GM12878 (cell line): ENCODE results near the gene SNRNP200. TPM values are rescaled to one million over a fixed set of nuclear protein-coding genes. Genes with fewer than 3 reads are reported as not detected.

Experiments
- BCL3 ChIP-seq: IDR thresholded peaks from 2 replicates; pipeline ENCODE4 v1.6.1; 2011; ENCODE audit warnings: borderline replicate concordance, low read depth, mild to moderate bottlenecking, moderate library complexity, low read length; ENCODE audit not compliant: insufficient read depth, poor library complexity, severe bottlenecking
- CEBPZ ChIP-seq: fragments of 150-350 bp; IDR thresholded peaks from 2 replicates; pipeline ENCODE4 v1.6.1; 2016; ENCODE audit warnings: low read depth, low read length
- CREM ChIP-seq: IDR thresholded peaks from 2 replicates; pipeline ENCODE4 v1.6.1; 2014; ENCODE audit warnings: antibody characterized with exemption, low read depth
- HDGF ChIP-seq: fragments of 450-650 bp; IDR thresholded peaks from 2 replicates; pipeline ENCODE4 v1.6.1; 2016; ENCODE audit warnings: antibody characterized with exemption
- HSF1 ChIP-seq: fragments of 150-350 bp; IDR thresholded peaks from 2 replicates; pipeline ENCODE4 v1.6.1; 2014; ENCODE audit warnings: mild to moderate bottlenecking, low read depth, low read length
- KLF5 ChIP-seq: fragments of 450-650 bp; IDR thresholded peaks from 2 replicates; pipeline ENCODE4 v1.6.1; 2014; ENCODE audit warnings: mild to moderate bottlenecking; ENCODE audit not compliant: partially characterized antibody
- LARP7 ChIP-seq: fragments of 450-650 bp; IDR thresholded peaks from 2 replicates; pipeline ENCODE4 v1.6.1; 2017; ENCODE audit warnings: mild to moderate bottlenecking
- MEF2B ChIP-seq: fragments of 450-650 bp; IDR thresholded peaks from 2 replicates; pipeline ENCODE4 v1.6.1; 2018; ENCODE audit warnings: mild to moderate bottlenecking, moderate library complexity; ENCODE audit not compliant: partially characterized antibody, poor library complexity, severe bottlenecking
- NBN ChIP-seq: fragments of 450-650 bp; IDR thresholded peaks from 2 replicates; pipeline ENCODE4 v1.6.1; 2016
- NR2C1 ChIP-seq: fragments of 450-650 bp; IDR thresholded peaks from 2 replicates; pipeline ENCODE4 v1.6.1; 2017; ENCODE audit warnings: antibody characterized with exemption, mild to moderate bottlenecking, moderate library complexity
- PKNOX1 ChIP-seq: fragments of 450-650 bp; IDR thresholded peaks from 2 replicates; pipeline ENCODE4 v1.6.1; 2016; ENCODE audit warnings: mild to moderate bottlenecking
- RAD21 ChIP-seq: IDR thresholded peaks from 2 replicates; pipeline ENCODE4 v1.6.1; 2011; ENCODE audit warnings: mild to moderate bottlenecking, low read depth, low read length, moderate library complexity; ENCODE audit not compliant: insufficient read depth
- RELA ChIP-seq: fragments of 450-650 bp; IDR thresholded peaks from 2 replicates; pipeline ENCODE4 v1.8.0; 2014; ENCODE audit warnings: borderline replicate concordance; ENCODE audit not compliant: partially characterized antibody
- SIX5 ChIP-seq: IDR thresholded peaks from 2 replicates; pipeline ENCODE4 v1.6.1; 2011; ENCODE audit warnings: mild to moderate bottlenecking, low read depth, low read length, moderate library complexity; ENCODE audit not compliant: severe bottlenecking
- SPI1 ChIP-seq: IDR thresholded peaks from 2 replicates; pipeline ENCODE4 v1.6.1; 2011; ENCODE audit warnings: low read depth, mild to moderate bottlenecking, low read length, moderate library complexity, borderline replicate concordance; ENCODE audit not compliant: insufficient read depth
- SREBF2 ChIP-seq: IDR thresholded peaks from 2 replicates; pipeline ENCODE4 v1.6.1; 2012; ENCODE audit warnings: mild to moderate bottlenecking, low read length
- STAT1 ChIP-seq: fragments of 450-650 bp; conservative IDR thresholded peaks from 2 replicates; pipeline ENCODE4 v1.6.1; 2014; ENCODE audit warnings: antibody characterized with exemption, mild to moderate bottlenecking
- SUPT20H ChIP-seq: IDR thresholded peaks from 2 replicates; pipeline ENCODE4 v1.6.1; 2011; ENCODE audit warnings: low read depth, mild to moderate bottlenecking, low read length, moderate library complexity, borderline replicate concordance; ENCODE audit not compliant: control insufficient read depth
- SUZ12 ChIP-seq: fragments of 200-600 bp; sonication (generic); IDR thresholded peaks from one replicate; pipeline ENCODE4 v1.6.1; 2018; ENCODE audit warnings: antibody characterized with exemption, mild to moderate bottlenecking; ENCODE audit not compliant: unreplicated experiment
- polyA plus RNA-seq, 11 experiments: library from polyadenylated mRNA; depleted of rRNA in 4 of 11; unstranded in 6 of 11; stranded (reverse) in 5 of 11; fragments of >200 nt; fragmentation: Nextera tagmentation in 4 of 11; fragmentation: Illumina TruSeq in 1 of 11; extraction: Ambion mirVana in 4 of 11; extraction: Trizol in 1 of 11; gene quantifications; 1 replicate in 1 of 11; 2 replicates in 10 of 11; pipeline versions ENCODE4 v1.2.1 to v1.2.3, GENCODE V29; 2011 to 2016; ENCODE audit warnings: inconsistent platforms in 2 of 11, missing spikeins in 2 of 11, low read depth in 1 of 11
- total RNA-seq, 4 experiments: library from RNA; depleted of rRNA in 3 of 4; stranded (reverse); fragments of >200 nt in 3 of 4; fragmentation: Illumina TruSeq in 1 of 4; extraction: Trizol in 1 of 4; gene quantifications; 2 replicates each; pipeline versions ENCODE4 v1.2.1 to v1.2.3, GENCODE V29; 2013 to 2021
- TF ChIP-seq, protein P1 (sequence below): IDR thresholded peaks from 2 replicates; pipeline ENCODE4 v1.6.1; 2011; ENCODE audit warnings: low read depth, mild to moderate bottlenecking, low read length, moderate library complexity, borderline replicate concordance; ENCODE audit errors: extremely low read depth

SNRNP200 gene
- total and polyA plus RNA-seq, 10 of the 15 experiments (the other 5 are each of a cell fraction or from before 2014, with no cell fraction given), result 59.2 to 176 (median 106) TPM

- TF ChIP-seq CEBPZ, result no peak
- peak; percentile 98 for TF ChIP-seq SIX5
- TF ChIP-seq RELA, result peak; percentile 89
- TF ChIP-seq NBN, result peak; percentile 55
- peak; percentile 78 for TF ChIP-seq KLF5
- TF ChIP-seq, protein P1, sequence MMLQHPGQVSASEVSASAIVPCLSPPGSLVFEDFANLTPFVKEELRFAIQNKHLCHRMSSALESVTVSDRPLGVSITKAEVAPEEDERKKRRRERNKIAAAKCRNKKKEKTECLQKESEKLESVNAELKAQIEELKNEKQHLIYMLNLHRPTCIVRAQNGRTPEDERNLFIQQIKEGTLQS, result peak; percentile 56; the same call in 1 of the 2 replicates
- TF ChIP-seq SPI1, result no peak
- peak; percentile 98 for TF ChIP-seq NR2C1
- TF ChIP-seq PKNOX1, result peak; percentile 56; the same call in 1 of the 2 replicates
- TF ChIP-seq SUPT20H, result no peak
- TF ChIP-seq RAD21, result no peak
- TF ChIP-seq SUZ12, result no peak
- TF ChIP-seq HSF1, result peak; percentile 70; the same call in 1 of the 2 replicates
- TF ChIP-seq CREM, result peak; percentile 98
- peak; percentile 56; the same call in 1 of the 2 replicates for TF ChIP-seq HDGF
- no peak for TF ChIP-seq MEF2B
- TF ChIP-seq SREBF2, result 0 out of 2 replicates have a peak, but pooled peaks have one; percentile 14
- peak; percentile 80 for TF ChIP-seq LARP7
- TF ChIP-seq BCL3, result no peak
- TF ChIP-seq STAT1, result peak; percentile 77; the same call in 1 of the 2 replicates
Observed at GRCh38 chr2:96265840-96266679, 39.3 kb downstream of the SNRNP200 start, which contains the start of the genes CIAO1 and TMEM127 (continued).
